GM19025 (cell line): ENCODE measurements around the gene GRM5.
"Not testable (repeated sequence)": the region's sequence is repeated elsewhere in the genome, so short reads cannot be mapped to it uniquely, and the experiment has no call there.

ENCODE experiments used
- ATAC-seq: cut with Tn5 transposase; IDR thresholded peaks from one replicate; pipeline ENCODE4 v1.9.1; 2021; ENCODE audit warnings: mild to moderate bottlenecking, low read depth, moderate library complexity; ENCODE audit not compliant: unreplicated experiment

The GRM5 gene

GRCh38 chr11:88511006-88511405 is 554.8 kb downstream of the GRM5 start:
- ATAC-seq = no peak

DNA sequence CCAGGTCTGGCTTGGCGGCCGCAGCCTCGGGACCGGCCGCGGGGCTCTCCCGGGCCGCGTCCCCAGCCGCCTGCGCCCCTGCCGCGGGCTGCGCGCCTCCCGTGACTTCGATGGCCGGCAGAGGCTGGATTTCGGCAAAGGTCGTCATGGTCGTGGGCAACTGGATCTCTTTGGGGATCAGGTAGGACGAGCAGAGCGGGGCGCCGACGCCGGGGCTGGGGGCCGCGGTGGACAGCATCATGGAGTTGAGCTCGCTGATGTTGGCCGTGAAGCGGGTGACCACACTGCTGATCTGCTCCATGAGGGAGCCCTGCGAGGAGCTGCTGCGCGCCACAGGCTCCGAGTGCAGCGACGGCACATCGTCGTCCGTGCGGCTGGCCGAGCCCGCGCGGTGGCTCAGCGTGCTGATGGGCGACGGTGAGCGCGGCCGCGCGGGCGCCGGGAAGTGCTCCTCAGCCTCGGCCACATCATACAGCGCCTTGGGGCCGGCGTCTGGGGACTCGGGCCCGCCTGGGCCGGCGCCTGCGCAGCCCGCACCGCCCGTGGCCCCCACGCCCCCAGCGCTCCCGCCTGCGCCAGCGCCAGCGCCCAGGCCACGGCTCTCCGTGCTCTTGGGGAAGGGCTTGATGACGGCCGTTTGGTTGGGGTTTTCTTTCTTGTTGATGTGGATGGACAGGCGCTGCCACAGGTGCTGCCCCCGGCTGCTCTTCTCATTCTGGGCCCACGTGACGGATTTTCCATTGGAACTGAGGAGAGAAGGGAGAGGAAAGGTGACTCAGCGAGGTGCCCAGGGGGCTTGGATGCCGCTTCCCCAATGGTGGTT is 556.8 kb downstream of the GRM5 start:
- no peak for ATAC-seq

GRCh38 chr11:88508418-88508758 is 557.4 kb downstream of the GRM5 start:
- no peak for ATAC-seq

GRCh38 chr11:88507771-88508417 is 557.9 kb downstream of the GRM5 start:
- no peak for ATAC-seq

GRCh38 chr11:88501541-88501940 is 564.2 kb downstream of the GRM5 start:
- ATAC-seq = no peak

DNA sequence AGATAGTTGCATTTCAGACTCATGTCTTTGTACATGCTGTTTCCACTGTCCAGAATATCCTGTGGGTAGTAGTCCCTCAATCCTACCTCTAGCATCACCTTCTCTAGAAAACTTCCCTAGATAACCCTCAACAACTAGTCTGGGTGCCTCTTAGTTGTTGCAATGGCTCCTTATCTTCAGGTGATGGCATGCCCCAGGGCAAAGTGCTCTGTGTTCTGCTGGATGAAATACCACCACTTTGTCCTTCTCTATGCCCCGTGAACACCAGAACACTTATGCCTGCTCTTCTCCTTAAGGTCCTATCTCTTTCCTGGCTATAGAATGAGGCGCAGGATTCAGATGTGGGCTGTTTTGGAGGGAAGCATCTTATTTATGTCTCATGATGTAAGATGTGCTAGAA is 569.9 kb downstream of the GRM5 start:
- ATAC-seq = no peak

DNA sequence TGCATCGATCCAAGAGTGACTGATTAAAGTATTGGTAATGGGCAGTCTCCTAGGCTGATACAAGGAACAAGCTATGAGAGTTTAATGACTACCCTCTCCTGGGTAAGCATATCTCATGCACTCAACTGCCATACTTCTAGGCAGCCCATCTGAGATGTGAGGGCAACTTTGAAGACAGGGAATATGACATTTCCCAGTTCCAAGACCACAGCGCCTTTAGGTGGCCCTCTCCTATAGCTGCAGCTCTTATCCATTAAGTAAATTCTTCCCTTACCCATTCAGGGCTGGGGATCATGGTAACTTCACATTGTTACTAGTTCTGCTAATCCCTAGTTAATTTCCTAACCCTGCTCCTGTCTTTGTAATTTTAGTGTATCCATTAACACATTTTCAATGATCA is 570.9 kb downstream of the GRM5 start:
- ATAC-seq = no peak

- ATAC-seq = no peak
Observed at GRCh38 chr11:88491674-88492073, 574.1 kb downstream of the GRM5 start.

GRCh38 chr11:88489030-88489429 is 576.8 kb downstream of the GRM5 start:
- ATAC-seq = no peak

DNA sequence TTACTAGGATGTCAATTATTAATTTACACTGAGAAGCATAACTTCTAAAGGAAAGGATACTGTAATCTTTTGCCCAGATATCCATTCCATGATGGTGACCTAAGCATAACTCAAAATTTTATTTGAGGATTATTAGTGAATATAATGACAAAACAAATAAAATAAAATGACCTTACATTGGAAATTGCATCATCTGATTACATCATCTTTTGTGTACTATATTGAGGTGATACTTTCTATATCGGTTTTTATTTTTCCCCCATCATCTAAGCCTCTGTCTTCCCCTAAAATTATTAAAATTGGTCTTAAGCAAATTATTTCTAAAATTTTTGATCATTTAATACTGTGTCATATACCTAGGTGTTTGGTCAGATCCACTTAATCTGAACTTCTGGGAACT is 578.1 kb downstream of the GRM5 start:
- ATAC-seq = no peak

GRCh38 chr11:88484873-88485621 is 580.7 kb downstream of the GRM5 start:
- ATAC-seq = peak; percentile 81

- no peak for ATAC-seq
Observed at GRCh38 chr11:88482871-88483301, 582.9 kb downstream of the GRM5 start.

DNA sequence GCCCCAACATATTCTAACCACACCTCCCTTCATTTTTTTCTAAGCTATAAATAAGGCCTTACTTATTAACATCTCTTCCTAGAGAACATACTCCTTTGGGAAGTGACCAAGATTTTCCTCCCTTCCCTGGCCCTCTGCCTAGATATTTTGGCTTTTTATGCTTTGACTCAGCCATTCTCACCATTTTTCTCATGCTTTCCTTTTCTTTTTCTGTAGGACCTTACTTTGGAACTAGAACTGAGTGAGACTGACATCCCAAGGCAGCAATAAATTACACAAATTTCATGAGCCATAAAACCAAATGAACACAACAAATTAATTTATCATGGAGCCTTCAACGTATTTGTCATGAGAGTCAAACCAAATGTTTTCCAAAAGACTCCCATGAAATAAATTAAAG is 585.6 kb downstream of the GRM5 start:
- no peak for ATAC-seq

GRCh38 chr11:88478136-88478815 is 587.5 kb downstream of the GRM5 start:
- no peak for ATAC-seq

- ATAC-seq = no peak
Observed at GRCh38 chr11:88475991-88476418, 589.8 kb downstream of the GRM5 start.

DNA sequence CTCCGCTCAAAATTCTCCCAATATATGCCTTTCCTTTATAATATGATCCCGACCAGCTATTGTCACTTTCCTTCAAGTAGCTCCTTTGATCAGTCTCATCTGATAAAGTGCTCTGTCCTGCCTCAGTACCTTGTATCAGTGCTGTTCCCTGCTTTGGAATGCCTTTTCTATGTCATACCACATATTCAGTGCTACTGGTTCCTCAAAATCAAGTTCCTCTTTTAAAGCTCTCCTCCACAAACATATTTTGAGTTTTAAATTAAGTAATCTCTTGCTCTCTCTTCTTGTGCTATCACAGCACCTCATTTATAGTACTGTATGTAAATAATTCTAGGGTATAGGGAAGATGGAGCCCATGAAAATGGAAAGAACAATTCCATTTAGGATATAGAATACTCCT is 591.1 kb downstream of the GRM5 start:
- no peak for ATAC-seq

- no peak for ATAC-seq
Observed at GRCh38 chr11:88469561-88470225, 596.1 kb downstream of the GRM5 start.

- ATAC-seq = no peak
Observed at GRCh38 chr11:88464528-88464927, 601.3 kb downstream of the GRM5 start.

- ATAC-seq = not testable (repeated sequence)
Observed at GRCh38 chr11:88463301-88463700, 602.5 kb downstream of the GRM5 start.

- ATAC-seq = not testable (repeated sequence)
Observed at GRCh38 chr11:88458047-88458446, 607.7 kb downstream of the GRM5 start.
